RWPE1 (cell line): ENCODE data around the gene THADA.

Experiments used
- CTCF ChIA-PET: fragments of 350-600 bp; sonication (Branson Sonifier 250); formaldehyde crosslinking; extraction: SDS; loops from one replicate; lab custom pipeline; 2021; lab: Yijun Ruan, JAX
- POLR2A ChIA-PET: fragments of 400-600 bp; formaldehyde crosslinking; extraction: SDS; loops from one replicate; lab custom pipeline; 2020; ENCODE audit warnings: antibody characterized with exemption; ENCODE audit not compliant: low non-redundant PET; lab: Yijun Ruan, JAX
- DNase-seq: peaks from one replicate; pipeline ENCODE4 v3.0.0; 2012; ENCODE audit warnings: low spot score
- H3K27ac ChIP-seq: fragments of 450-650 bp; 2 replicates; pipeline ENCODE4 v1.5.1; 2017
- TF ChIP-seq, protein P1 (sequence below): fragments of 450-650 bp; conservative IDR thresholded peaks from 2 replicates; pipeline ENCODE4 v1.5.1; 2017; ENCODE audit warnings: low read depth, mild to moderate bottlenecking

Gene THADA

DNA sequence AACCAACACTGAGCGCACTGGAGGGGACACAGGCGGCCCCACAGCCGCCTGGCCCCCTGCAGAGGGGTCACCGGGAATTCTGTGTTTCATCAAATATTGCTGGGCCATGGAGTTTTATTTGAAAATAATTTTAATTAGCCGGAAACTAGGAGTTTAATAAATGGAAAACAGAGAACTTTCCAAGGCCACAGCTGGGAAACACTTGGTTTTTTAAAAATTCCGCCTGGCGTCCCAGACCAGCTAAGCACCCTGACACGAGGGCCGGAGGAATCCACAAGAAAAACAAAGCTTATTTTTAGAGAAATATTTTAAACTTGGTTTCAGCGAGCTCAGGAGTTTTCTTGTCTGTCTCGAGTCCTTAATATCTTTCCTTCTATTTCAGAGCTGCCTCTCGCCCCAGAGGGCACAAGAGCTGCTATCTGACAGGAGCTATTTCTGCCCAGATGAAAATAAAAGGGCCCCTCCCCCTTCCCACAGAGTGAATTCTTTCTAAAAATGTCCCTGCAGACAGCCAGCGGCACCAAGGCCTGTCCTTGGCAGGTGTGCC lies 377.6 kb downstream of the THADA start:
- POLR2A ChIA-PET: interaction anchor here (0.7 to 1.1 kb wide), 2 partner anchors 58 to 60 kb away, joined by 3 to 4 read pairs; no protein-coding TSS in a partner anchor
- TF ChIP-seq, protein P1, sequence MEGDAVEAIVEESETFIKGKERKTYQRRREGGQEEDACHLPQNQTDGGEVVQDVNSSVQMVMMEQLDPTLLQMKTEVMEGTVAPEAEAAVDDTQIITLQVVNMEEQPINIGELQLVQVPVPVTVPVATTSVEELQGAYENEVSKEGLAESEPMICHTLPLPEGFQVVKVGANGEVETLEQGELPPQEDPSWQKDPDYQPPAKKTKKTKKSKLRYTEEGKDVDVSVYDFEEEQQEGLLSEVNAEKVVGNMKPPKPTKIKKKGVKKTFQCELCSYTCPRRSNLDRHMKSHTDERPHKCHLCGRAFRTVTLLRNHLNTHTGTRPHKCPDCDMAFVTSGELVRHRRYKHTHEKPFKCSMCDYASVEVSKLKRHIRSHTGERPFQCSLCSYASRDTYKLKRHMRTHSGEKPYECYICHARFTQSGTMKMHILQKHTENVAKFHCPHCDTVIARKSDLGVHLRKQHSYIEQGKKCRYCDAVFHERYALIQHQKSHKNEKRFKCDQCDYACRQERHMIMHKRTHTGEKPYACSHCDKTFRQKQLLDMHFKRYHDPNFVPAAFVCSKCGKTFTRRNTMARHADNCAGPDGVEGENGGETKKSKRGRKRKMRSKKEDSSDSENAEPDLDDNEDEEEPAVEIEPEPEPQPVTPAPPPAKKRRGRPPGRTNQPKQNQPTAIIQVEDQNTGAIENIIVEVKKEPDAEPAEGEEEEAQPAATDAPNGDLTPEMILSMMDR: no peak
- CTCF ChIA-PET: interaction anchor here (0.6 kb wide), 2 partner anchors 363 to 423 kb away, joined by 3 to 6 read pairs; no protein-coding TSS in a partner anchor
- no peak for DNase-seq
- H3K27ac ChIP-seq: peak overlapping the region; percentile 99

DNA sequence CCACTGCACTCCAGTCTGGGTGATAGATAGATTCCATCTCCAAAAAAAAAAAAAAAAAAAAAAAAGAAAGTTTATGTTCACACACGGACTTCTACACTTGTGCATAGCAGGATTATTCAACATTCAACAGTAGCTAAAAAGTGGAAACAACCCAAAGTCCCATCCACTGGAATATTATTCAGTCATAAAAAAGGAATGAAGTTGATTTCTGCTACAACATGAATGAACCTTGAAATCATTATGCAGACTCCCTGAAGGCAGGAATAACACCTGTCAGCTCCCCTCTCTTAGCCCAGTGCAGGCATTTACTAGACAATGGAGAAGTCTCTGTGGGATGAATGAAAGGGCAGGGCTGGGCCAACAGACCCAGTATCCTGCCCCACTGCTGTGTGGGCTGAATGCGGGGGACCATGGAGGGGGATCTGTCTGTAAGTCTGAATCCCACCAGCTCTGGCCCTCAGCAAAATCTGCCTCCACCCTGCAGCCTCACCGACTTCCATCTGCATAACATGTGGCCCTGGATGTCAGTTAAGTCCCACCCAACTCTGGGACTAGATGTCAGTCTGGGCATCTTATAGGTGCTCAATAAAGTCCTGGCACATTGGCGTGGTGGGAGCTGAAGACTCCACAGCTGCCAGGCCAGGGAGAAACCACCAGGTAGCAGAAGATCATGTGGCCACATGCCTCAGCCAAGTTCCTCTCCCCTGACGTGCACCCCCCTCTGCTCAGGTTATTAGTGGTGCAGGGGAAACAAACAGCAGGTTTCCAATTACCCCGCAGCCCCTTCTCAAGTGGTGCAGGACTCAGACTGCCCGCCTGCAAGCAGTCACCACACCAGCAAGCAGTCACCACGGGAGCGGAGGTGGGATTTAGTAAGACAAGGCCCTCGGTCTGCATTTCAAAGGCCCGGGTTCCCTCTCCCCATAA lies 378.3 kb downstream of the THADA start:
- CTCF ChIA-PET: interaction anchor here (0.6 to 0.7 kb wide), 3 partner anchors 288 to 424 kb away, joined by 3 to 6 read pairs (median 5); no protein-coding TSS in a partner anchor
- no peak for DNase-seq
- peak overlapping the region; percentile 99 for H3K27ac ChIP-seq
- TF ChIP-seq, protein P1: no peak
- POLR2A ChIA-PET: interaction anchor here (1.1 kb wide), 1 partner anchor 59 kb away, joined by 4 read pairs; no protein-coding TSS in a partner anchor

DNA sequence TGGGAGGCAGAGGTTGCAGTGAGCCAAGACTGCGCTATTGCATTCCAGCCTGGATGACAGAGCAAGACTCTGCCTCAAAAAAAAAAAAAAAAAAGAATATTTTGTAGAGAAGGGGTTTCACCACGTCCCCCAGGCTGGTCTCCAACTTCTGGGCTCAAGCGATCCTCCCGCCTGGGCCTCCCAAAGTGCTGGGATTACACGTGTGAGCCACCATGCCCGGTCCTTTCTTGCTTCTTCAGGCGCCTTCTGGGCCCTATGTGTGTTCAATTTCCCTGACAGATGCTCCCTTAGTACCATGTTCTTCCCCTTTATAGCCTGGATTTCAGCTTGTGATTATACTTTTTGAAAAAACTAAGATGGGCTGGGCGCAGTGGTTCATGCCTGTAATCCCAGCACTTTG lies 379.2 kb downstream of the THADA start:
- H3K27ac ChIP-seq: peak overlapping the region; percentile 42
- ChIA-PET CTCF (interaction anchor here (0.7 kb wide), 1 partner anchor 287 kb away, joined by 5 read pairs; no protein-coding TSS in a partner anchor), POLR2A (no interaction called here)
- TF ChIP-seq, protein P1: no peak
- no peak for DNase-seq

DNA sequence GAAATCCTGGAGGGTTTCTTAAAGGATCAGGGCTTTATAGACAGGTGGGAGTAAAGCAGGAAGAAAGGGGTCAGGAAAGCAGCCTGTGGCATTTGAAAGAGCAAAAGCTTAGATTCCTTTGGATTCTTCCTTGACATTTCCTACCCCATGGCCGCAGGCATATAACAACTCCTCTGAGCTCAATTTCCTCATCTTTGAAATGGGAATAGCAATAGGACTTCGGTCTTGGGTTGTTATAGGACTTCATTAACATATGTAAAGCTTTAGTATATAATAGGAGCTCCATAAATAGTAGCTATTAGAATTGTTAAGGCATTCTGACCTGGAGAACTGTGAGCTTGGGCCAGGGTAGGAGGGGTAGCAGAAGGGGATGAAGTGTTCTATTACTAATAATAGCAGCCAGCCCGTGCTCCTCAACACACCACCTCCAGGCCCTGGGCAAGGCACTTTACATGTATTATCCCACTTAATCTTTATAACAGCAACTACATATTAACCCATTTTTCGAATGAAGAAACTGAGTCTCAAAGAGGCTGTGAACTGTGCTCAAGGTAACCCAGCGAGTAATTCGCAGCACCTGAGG lies 380.1 kb downstream of the THADA start:
- peak overlapping the region; percentile 42 for H3K27ac ChIP-seq
- TF ChIP-seq, protein P1: no peak
- CTCF ChIA-PET: interaction anchor here (1.0 kb wide), 1 partner anchor 268 kb away, joined by 6 read pairs; no protein-coding TSS in a partner anchor
- POLR2A ChIA-PET: no interaction called here
- no peak for DNase-seq

DNA sequence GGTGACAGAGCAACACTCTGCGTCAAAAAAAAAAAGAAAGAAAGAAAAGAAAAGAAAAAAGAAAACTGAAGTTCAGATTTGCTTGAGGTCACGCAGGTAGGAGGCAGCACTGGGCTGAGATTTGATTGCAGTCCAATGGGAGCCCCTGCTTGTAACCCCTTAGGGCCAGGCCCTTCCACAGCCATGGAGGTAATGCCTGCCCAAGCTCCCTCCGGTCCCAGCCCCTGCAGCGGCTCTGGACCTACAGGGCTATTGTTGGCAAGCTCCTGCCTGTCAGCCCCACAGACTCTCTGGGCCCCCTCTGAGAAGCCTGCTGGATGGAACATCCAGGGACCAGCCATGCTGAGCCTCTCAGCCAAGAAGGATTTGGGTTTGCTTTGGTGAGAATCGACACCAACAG lies 381.6 kb downstream of the THADA start:
- POLR2A ChIA-PET: no interaction called here
- CTCF ChIA-PET: interaction anchor here (1.1 kb wide), 1 partner anchor 109 kb away, joined by 3 read pairs; no protein-coding TSS in a partner anchor
- TF ChIP-seq, protein P1: no peak
- peak overlapping the region; percentile 46 for H3K27ac ChIP-seq
- no peak for DNase-seq

DNA sequence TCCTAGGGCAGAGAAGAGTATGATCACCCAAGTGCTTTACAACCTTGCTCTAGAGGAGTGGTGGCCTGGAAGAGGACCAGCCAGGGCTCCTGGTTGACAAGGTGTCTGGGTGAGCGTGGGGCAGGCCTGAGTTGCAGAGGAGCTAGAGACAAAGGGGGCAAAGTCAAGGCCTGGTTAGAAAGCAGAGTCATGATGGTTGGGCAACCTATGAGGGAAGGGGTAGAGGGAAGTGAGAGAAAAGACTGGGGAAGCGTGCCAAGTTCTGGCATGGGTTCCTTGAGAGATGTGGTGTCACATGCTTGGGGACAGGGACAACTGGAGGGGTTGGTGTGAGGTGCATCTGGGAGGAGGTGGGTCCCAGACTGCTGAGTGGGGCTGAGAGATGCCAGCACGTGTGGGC lies 382.9 kb downstream of the THADA start:
- CTCF ChIA-PET: interaction anchor here (0.7 kb wide), 1 partner anchor 44 kb away, joined by 3 read pairs; no protein-coding TSS in a partner anchor
- no peak for DNase-seq
- POLR2A ChIA-PET: no interaction called here
- TF ChIP-seq, protein P1: no peak
- H3K27ac ChIP-seq: peak overlapping the region; percentile 35
